HUDEP-2 (cell line): ENCODE data around the gene CACNA2D4.
"Not testable (repeated sequence)": the region's sequence is repeated elsewhere in the genome, so short reads cannot be mapped to it uniquely, and the experiment has no call there.

Source experiments
- DNase-seq, 76 experiments: peaks; one replicate each; lab custom pipeline; 2025; ENCODE audit not compliant: unreplicated experiment in 76 of 76; lab: John Stamatoyannopoulos, UW

CACNA2D4 gene

DNA sequence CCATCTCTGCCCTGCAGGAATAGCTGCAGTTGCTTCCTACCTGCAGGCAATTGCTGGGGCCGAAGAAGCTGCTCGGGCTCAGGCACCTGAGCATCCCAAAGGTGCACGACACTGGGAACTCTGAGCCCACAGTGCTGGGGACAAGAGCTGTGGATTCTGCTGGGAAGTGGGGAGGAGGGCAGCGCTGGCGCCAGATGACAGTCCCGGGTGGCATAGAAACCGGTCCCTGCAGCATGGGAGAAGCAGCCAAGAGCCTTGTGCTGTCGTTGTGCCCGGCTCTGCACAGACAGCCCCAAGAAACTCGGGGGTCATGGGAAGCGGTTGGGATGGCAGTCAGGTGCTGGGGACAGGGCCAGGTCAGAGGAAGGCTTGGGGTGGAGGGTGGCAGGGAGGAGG lies 97.6 kb downstream of the CACNA2D4 start:
- no peak for DNase-seq

DNA sequence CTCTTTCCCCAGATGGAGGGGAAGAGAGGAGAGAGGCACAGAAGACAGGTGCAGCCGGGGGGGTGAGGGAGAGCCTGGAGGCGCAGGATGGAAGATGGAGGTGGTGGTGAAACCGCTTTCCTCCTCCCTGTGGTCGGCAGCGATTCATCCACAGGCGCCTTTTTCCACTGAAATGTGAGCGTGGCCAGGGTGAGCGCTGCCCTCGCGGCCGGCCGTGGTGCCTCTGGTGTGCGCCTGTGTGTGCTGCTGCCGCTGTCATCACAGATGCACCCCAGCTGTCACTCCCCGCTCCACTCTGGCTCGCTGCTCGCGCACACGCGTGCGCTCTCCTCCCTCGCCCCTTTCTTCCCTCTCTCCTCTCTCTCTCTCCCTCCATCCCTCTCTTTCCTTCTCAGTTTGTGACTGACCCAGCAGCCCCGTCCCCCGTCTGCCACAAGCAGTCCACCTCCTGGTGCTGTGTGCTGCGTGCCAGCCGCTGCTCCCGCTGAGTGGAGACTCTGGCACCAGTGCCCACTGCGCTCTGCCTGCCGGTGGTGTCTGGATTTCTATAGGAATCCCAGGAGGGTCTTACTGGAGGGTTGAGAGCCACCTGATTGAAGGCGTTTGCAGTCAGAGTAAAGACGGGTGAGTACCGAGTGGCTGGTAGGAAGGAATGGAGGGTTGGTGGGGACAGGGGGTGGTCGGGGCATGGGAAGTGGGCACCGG lies 98.1 kb downstream of the CACNA2D4 start, which contains the start of gene LRTM2:
LRTM2 (plus strand) TSS at position 375 of the 705 bp plus-strand sequence. CDS start 7,584 bp downstream, outside the sequence.
- DNase-seq = no peak

DNA sequence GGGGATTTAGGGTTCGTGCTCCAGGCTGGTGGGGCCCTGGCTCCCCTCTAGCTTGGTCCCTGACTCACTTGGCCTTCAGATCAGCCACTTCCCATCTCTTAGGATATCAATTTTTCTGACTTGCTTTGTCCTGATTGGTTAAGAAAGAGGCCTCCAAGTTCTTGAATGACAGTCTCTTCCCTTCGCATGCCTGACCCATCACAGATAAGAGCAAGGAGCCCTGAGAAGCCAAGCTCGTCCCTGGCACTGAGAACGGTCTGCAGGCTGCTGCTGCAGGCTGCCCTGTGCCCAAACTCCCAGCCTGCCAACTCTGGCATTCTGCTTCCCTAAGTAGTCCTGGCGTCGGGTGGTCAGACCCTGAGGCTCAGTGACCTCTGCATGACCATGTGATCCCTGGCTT lies 98.9 kb downstream of the CACNA2D4 start:
- DNase-seq = peak in 71 of 76 experiments; percentile 8 to 83 (median 55)

DNA sequence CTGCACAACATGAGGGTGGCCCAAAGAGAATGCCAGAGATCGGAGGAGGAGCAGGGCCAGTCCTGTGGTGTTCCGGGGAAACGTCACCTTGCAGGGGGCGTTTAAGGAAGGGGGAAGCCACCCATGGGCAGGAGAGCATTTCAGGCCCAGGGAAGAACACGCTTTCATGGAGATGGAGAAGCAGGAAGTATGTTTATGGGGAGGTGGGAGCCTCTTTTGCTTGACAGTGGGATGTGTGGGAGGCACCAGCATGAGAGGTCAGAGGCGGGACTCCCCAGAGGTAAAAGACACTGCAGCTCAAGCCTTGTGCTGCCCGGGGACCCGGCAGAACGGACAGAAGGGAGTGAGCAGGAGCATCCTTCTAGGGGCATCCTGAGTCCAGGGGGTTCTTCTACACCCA lies 99.4 kb downstream of the CACNA2D4 start:
- peak in 1 of 76 experiments; percentile 14 for DNase-seq

DNA sequence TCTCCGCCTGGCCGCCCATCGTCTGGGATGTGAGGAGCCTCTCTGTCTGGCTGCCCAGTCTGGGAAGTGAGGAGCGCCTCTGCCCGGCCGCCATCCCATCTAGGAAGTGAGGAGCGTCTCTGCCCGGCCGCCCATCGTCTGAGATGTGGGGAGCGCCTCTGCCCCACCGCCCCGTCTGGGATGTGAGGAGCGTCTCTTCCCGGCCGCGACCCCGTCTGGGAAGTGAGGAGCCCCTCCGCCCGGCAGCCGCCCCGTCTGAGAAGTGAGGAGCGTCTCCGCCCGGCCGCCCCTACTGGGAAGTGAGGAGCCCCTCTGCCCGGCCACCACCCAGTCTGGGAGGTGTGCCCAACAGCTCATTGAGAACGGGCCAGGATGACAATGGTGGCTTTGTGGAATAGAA lies 100.5 kb downstream of the CACNA2D4 start:
- not testable (repeated sequence) for DNase-seq

DNA sequence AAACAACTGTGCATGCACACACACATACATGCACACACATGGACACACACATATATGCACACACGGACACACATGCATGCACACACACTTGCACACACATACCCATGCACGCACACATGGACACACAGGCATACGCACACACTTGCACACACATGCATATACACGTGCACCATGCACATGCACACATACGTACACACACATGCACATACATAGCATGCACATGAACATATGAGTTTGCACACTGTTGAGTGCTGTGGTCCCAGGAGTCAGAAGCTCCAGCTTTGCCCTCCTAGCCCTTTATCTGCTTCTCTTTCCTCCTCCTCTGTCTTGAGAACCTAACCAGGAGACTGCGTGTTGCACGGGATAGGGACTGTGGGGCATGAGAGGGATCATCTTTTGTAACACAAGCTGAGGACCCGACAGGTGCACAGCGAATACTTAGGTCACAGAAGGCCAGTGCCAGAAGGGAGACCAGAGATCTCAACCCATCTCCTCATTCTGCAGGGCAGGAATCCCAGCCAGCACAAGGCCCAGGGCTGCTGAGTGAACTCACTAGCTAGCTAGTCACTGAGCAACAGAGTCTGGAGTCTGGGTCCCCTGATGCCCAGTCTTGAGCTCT lies 101.6 kb downstream of the CACNA2D4 start:
- DNase-seq = no peak

DNA sequence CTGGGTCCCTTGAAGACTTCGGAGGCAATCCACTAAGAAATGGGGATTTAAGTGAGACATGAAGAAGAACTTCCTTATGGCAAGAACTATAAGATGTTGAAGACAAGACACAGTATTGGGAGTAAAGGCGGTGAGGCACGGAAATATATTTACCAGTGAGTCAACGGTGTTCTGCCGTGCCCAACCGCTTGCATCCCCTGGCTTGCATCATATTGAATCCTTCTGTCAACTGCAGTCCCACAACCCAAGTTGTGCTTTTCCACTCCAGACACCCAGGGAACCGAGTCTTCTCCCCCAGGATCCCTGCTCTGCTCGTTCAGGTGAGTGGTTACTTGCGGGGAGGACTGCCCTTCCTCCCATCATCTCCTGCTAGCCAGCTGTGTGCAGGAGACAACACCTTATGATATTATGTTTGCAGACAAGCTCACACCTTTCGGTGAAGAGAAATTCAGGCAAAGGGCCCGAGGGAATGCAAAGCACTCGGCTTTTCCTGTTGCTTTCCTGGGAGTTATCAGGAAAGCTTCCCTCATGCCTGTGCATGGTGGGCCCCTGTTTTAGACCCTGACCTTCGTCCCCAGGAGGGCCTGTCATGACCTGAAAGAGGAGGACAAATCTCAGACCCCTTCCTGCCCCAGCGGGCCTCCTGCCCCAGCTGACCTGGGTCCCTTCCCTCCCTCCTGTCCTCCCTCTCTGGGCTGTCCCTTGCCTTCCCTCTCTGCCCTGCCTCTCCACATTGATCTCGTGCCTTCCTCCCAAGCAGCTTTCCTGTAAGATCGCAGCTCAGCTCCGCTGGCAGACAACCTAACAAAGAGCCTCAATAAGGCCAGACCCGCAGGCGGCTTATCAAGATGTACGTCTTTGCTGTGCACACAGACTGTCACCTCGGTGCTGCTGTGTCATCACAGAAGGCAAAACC lies 102.4 kb downstream of the CACNA2D4 start:
- DNase-seq = peak in 41 of 76 experiments; percentile 11 to 68 (median 31)

DNA sequence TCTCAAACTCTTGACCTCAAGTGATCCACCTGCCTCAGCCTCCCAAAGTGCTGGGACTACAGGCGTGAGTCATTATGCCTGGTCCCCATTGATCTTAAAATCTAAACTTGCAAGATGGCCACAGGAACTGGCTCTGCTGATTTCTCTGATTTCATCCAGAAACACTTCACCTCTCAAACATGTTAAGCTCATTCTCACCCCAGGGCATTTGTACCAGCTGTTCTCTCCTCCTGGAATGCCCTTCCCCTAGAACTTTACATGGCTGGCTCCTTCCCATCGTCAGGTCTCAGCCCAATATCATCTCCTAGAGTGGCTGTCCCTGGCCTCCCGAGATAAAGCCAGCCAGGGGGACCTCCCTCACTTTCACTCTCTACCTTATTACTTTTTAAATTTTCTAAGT lies 103.3 kb downstream of the CACNA2D4 start:
- no peak for DNase-seq

DNA sequence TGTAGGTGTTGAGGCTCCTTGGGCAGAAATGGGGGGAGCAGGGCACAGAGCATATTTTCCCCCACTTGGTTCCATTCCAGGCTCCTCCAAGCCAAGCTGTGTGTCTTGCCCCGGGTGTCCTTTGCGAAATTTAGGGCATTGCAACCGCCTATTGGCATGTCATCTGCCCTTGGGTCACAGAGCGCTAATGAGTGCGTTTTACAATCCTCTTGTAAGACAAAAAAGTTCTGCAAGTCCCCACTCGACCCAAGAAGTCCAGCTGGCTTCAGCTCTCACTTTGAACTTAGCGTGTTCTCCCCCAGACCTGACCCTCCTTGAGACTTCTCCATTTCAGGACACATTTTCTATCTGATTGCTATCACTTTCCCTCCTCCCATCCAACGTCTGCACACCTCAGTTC lies 104.2 kb downstream of the CACNA2D4 start:
- DNase-seq = no peak

DNA sequence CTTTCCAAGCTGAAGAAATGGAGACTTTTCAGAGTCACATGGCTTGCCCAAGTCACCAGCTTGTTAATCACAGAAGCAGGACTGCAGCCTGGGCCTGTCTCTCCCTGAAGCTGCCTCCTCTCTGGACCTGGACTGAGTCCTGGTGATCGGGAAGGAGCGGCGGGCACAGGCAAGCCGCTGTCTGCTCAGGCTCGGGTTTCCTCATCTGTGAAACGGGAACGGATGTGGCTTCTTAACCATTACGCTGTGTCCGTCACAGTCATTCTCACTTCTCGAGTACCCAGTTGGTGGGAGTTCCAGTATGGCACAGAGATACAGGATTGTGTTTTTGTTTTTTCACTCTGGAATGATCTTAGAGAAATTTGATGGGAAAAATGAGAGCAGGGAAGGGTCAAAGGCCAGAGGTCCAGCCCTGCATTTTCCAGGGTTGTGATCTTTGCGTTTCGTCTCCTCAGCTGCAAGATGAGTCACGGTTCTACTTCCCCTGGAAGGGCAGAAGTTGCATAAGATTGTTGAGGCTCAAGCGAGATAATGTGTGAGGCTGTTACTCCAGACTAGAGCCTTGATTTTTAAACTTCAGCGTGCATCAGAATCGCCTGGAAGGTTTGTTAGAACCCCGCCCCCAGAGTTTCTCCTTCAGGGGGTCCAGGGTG lies 105.7 kb downstream of the CACNA2D4 start:
- peak in 22 of 76 experiments; percentile 6 to 51 (median 23) for DNase-seq

DNA sequence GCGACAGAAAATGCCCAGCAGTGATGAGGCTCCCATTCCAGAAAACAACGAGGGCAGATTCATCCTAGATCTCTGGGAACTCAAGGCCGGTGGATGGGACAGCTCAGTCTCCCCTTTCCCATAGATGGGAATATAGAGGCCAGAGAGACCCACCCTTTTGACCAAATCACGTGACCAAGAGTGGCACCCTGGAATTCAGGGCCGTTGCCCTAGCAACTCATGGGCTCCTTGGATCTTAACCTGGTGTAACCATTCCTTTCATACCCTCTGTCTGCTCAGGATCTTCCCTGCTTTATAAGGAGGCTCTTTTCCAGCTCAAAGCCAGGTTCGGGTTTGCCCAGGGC lies 106.5 kb downstream of the CACNA2D4 start:
- no peak for DNase-seq

DNA sequence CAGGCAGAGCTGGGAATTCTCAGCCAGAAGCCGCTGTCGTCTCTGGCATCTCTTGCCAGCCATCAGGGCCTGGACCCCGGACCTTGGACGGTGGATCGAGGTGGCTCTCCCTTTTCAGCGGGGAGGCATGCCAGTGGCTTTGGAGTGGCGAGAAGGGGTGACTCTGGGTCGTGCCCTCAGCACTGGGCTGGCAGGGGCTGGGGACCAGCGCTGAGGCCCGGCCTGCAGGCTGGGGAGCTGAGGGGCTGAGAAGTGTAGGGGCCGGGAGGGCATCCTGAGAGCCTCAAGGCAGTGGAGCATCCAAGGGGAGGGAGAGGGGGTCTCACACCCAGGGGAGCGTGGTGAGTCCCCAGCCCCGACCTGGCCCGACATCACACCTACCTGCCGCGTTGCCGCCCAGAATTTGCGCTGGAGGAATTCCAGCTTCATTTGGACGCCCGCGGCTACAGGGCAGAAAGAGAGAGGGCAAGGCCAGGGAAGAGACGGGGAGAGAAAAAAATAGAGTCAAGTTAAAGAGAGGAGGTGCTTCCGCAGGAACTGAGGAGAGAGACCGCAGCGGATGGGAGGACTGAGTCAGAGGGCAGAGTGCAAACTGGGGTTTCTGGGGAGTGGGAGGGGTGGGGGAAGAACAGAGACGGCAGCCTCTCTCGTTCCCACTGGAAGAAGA lies 107.0 kb downstream of the CACNA2D4 start:
- no peak for DNase-seq

DNA sequence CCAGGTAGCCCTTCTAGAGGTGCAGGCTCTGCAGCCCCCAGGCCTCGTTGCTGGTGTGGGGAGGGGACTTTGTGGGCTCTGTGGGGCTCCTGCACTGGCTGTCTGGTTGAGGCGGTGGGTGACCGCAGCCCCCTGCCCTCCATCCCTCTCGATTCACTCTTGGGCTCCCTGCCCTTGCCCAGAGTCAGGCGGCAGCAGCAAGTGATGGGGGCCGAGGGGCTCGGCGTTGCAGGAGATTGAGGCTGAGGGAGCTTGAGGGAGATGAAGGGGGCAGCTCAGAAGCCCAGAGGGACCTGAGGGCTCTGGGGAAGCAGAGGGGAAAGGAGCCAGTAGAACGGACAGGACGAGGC lies 107.5 kb downstream of the CACNA2D4 start:
- DNase-seq = no peak

DNA sequence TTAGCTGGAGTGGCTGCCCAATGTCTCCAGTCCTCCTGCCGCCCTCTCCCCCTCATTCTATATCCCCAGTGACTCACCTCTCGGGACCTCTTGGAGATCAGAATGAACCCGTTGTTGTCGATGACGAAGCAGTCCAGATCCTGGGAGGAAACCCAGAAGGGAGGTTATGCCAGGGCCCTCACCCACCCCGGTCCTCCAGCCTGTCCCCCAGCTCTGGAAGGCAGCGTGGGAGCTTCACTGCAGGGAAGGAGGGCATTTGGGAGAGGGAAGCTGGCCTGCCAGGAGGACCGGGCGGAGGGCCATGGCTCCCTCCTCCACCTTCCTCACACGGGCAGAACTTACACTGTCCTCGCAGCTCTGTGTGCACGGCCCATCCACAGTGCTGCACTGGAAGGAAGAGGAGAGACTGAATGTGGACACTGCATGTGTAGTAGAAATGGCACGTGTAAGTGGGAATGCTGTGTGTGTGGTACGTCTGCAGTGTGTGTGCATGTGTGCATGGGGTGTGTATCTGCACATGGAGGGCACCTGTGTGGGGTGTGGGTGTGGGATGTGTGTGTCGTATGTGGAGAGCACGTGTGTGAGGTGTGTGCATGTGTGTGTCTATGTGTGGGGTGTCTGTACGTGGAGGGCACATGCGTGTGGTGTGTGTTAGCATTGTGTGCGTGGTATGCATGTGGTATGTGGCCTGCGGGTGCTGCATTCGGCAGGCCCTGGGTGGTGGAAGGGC lies 108.1 kb downstream of the CACNA2D4 start:
- DNase-seq = no peak

DNA sequence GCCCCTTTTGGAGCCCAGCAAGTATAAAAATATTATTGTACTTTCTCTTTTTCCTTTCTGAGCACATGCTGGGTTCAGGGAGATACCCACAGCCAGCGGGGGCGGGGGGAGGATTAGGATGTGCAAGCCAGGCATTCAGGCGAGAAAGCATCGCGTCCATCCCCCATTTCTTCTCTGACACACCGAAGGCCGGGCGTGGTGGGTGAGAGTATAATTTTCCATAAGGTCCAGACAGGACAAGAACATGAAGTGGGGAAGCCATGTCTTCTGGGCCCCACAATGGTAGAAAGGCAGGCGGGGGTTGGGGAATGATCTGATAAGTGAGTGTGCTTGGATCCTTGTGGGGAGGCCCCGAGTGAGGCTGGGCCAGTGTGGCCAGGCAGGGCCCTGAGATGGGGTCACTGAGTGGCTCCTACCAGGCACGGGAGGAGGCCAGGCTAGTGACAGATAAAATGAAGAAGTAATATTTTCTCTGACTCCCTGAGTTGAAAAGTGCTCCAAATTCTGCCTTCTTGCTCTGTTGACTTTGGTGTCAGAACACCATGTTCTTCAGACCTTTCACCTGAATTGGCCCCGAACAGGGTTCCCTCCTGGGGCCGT lies 108.8 kb downstream of the CACNA2D4 start:
- peak in 9 of 76 experiments; percentile 6 to 27 (median 17) for DNase-seq

DNA sequence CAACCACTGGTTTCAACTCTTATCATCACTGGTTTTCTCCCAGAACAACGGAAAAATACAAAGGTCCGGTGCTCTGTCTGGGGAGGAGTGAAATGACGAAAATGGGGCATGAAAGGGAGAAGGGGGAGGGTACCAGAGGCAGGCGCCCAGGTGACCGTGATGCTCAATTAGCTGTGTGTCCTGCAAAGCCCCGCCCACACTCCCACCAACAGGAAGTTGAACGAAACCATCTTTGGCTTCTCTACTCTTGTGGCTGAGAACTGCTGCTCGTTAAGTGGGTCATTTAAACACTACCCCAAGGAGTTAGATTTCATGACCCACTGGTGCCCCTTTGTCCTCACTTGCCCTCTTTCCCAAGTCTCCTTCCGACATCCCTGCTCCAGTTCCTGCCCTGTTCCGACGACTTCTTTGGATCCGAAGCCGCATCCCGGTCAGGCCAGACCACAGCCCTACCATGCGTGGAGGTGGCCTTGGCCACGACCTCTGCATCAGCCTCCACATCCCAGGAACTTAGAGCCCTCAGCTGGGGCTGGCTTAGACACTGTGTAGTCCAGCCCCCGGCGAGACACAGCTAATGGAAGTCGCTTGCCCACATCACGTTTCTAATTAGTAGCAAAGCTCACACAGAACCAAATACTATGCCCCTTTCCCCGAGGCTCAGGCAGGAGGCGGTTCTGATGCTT lies 109.5 kb downstream of the CACNA2D4 start:
- DNase-seq = no peak

DNA sequence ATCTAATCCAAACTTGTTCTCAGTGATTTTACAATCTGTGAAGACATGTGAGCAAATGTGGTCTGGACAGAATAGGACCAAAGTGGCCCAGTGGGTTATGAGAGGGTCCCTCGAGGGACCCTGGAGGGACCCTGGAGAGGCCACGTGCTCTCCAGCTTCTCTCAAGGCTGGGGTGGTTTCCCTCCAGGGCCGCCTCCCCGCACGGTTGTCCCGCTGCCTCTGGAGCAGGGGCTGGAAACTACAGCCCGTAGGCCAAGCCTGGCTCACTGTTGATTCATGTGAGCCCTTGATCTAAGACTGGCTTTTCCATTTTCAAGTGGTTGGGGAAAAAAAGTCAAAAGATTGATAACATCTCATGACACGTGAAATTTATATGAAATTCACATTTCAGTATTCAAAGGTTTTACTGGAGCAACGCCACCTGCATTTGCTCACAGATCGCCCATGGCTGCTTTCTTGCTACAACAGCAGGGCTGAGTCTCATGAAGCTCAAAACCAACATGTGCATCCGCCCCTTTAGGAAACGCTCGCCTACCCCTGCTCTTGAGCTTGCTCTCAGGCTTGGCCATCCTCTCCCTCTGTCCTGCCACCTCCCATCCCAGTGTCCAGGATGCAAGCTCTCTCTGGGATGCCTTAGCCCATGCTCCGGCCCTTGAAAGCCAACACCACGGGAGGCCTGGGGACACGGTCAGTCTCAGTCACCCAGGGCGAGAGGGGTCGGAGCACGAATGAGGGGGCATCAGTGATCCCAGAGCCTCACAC lies 110.2 kb downstream of the CACNA2D4 start:
- no peak for DNase-seq
